ENCODE data around the gene KDM5C. TPM values are rescaled to one million over a fixed set of nuclear protein-coding genes. Genes with fewer than 3 reads are reported as not detected.

KDM5C gene
- total RNA-seq, 2 experiments from 2014 or later, result 236 to 237 TPM

DNA sequence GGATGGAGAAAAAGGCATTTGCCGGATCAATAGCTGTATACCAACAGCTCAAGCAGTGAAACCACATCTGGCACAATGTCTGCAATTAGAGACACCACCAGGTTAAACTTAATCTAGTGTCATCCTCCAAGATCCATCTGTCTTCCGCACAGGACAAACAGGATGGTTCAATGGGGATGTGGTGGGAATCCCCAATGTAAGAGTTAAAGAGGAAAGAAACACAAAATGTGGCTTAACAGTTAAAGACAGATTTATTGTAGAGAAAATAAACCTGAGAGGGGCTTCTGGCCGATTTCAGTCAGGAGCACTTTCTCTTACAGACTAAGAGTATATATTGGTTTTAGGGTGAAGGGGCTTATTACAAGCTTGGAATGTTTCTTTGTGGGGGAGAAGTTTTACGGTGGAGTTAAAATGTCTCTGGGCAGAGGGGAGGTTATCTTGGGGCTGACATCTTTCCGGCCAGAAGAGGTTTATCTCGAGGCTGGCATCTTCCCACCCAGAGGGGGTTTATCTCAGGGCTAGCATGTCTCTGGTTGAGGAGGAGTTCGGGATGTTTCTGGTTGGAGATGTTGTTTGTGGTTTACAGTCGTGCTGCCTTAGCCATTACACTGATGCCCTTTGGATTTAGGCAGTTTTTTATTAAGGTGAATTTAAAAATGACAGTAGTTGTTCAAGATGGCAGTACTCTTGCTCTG, 69.3 kb downstream of the KDM5C start:
- Histone ChIP-seq H3K4me3 (ENCODE audit: low read length) (no peak overlapping the region), H3K4me1 (ENCODE audit: insufficient read depth, low read length) (no peaks in the 10 kb centered on the region), H3K27ac (ENCODE audit: low read depth in 1 of 2, low read length in 2 of 2) (no peak overlapping the region), H3K36me3 (ENCODE audit: insufficient read depth, low read length) (no peaks in the 10 kb centered on the region), H3K27me3 (ENCODE audit: control insufficient read depth in 1 of 2, insufficient read depth in 2 of 2, low read length in 2 of 2) (no peaks in the 10 kb centered on the region), H3K9me3 (ENCODE audit: control insufficient read depth in 1 of 2, insufficient read depth in 1 of 2, low read length in 2 of 2) (no peaks in the 10 kb centered on the region)
- no peak for ATAC-seq (ENCODE audit: poor library complexity)
- TF ChIP-seq, protein P1, sequence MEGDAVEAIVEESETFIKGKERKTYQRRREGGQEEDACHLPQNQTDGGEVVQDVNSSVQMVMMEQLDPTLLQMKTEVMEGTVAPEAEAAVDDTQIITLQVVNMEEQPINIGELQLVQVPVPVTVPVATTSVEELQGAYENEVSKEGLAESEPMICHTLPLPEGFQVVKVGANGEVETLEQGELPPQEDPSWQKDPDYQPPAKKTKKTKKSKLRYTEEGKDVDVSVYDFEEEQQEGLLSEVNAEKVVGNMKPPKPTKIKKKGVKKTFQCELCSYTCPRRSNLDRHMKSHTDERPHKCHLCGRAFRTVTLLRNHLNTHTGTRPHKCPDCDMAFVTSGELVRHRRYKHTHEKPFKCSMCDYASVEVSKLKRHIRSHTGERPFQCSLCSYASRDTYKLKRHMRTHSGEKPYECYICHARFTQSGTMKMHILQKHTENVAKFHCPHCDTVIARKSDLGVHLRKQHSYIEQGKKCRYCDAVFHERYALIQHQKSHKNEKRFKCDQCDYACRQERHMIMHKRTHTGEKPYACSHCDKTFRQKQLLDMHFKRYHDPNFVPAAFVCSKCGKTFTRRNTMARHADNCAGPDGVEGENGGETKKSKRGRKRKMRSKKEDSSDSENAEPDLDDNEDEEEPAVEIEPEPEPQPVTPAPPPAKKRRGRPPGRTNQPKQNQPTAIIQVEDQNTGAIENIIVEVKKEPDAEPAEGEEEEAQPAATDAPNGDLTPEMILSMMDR (IDR thresholded peaks at IDR 0.05), result no peak
- H3K27me3 Mint-ChIP-seq, result no peaks in the 10 kb centered on the region
- peaks cover 6% of the 10 kb centered on the region for H3K36me3 Mint-ChIP-seq (ENCODE audit: low read depth)
- no peaks in the 10 kb centered on the region for H3K9me3 Mint-ChIP-seq
- no peak overlapping the region for H3K27ac Mint-ChIP-seq
- intact Hi-C loops (cut with DNase I, micrococcal nuclease), result no loop called here
- no peak for DNase-seq
- POLR2A ChIA-PET, result no interaction called here
- no peak overlapping the region for H3K4me3 Mint-ChIP-seq
- CTCF ChIA-PET, result no interaction called here
- no peaks in the 10 kb centered on the region for H3K4me1 Mint-ChIP-seq (ENCODE audit: low read depth)

DNA sequence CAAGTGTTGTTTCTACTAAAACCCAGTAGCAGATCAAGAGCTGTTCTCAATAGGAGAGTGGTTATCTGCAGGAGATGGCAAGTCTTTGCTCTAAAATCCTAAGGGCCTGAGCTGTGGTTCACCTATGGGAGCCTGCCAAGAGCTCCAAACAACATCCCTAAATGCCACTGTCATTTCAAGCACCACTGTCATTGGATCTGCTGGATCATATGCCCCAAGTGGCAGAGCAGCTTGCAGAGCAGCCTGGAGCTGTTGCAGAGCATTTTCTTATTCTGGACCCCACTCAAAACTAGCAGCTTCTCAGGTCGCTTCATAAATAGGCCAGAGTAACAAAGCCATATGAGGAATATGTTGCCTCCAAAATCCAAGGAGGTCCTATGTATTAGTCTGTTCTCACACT, 71.4 kb downstream of the KDM5C start:
- ChIA-PET CTCF (no interaction called here), POLR2A (no interaction called here)
- H3K4me1 Mint-ChIP-seq (ENCODE audit: low read depth), result no peaks in the 10 kb centered on the region
- intact Hi-C loops (cut with DNase I, micrococcal nuclease), result no loop called here
- Histone ChIP-seq H3K36me3 (ENCODE audit: insufficient read depth, low read length) (no peaks in the 10 kb centered on the region), H3K27ac (ENCODE audit: low read depth in 1 of 2, low read length in 2 of 2) (no peak overlapping the region), H3K4me3 (ENCODE audit: low read length) (no peak overlapping the region), H3K9me3 (ENCODE audit: control insufficient read depth in 1 of 2, insufficient read depth in 1 of 2, low read length in 2 of 2) (no peaks in the 10 kb centered on the region), H3K27me3 (ENCODE audit: control insufficient read depth in 1 of 2, insufficient read depth in 2 of 2, low read length in 2 of 2) (no peaks in the 10 kb centered on the region), H3K4me1 (ENCODE audit: insufficient read depth, low read length) (no peaks in the 10 kb centered on the region)
- TF ChIP-seq, protein P1 (IDR thresholded peaks at IDR 0.05), result no peak
- H3K36me3 Mint-ChIP-seq (ENCODE audit: low read depth), result peaks cover 6% of the 10 kb centered on the region
- no peak overlapping the region for H3K27ac Mint-ChIP-seq
- ATAC-seq (ENCODE audit: poor library complexity) (no peak), DNase-seq (no peak)
- no peaks in the 10 kb centered on the region for H3K9me3 Mint-ChIP-seq
- no peak overlapping the region for H3K4me3 Mint-ChIP-seq
- no peaks in the 10 kb centered on the region for H3K27me3 Mint-ChIP-seq

Small RNAs within 50 kb of the gene (microRNA-seq; reads per million reads assigned to microRNA genes)
- gene MIR6894 (ENCODE audit: borderline microRNAs expressed, borderline replicate concordance) (not detected), gene MIR6895 (ENCODE audit: borderline microRNAs expressed, borderline replicate concordance) (not detected)

Other genes starting within 250 kb of the KDM5C start
- not detected for gene GPR173, start 176.4 kb downstream of the KDM5C start, total RNA-seq
- 100 to 1,000 TPM; 428 to 461 TPM for gene TSPYL2, start 142.8 kb downstream of the KDM5C start, total RNA-seq
- 1 to 10 TPM; 6.2 to 6.8 TPM for gene KANTR, start 131.1 kb downstream of the KDM5C start, total RNA-seq
- 1 to 10 TPM in 1 of 2 experiments, under 1 TPM in 1; 0.85 to 2.2 TPM for gene IQSEC2, start 56.4 kb upstream of the KDM5C start, total RNA-seq
- gene SMC1A, start 197.4 kb upstream of the KDM5C start, total RNA-seq, result 10 to 100 TPM; 25.5 to 28.6 TPM
- gene RIBC1, start 197.7 kb upstream of the KDM5C start, total RNA-seq, result 1 to 10 TPM; 2.5 to 2.6 TPM
- gene HSD17B10, start 209.2 kb upstream of the KDM5C start, total RNA-seq, result 10 to 100 TPM; 27.0 to 28.6 TPM

Data from CD4-positive, alpha-beta T cell (primary cell).